RWPE2 (cell line): ENCODE results near the gene CDC42BPB.

ENCODE experiments used
- ATAC-seq: fragments of 200-7000 bp; cut with Tn5 transposase; 3 replicates; pipeline ENCODE4 v1.9.1; 2021; ENCODE audit warnings: low read depth
- DNase-seq: peaks from one replicate; pipeline ENCODE4 v3.0.0-alpha.2; 2020; ENCODE audit warnings: low spot score
- H3K27ac ChIP-seq: fragments of 450-650 bp; 2 replicates; pipeline ENCODE4 v1.5.1; 2017; ENCODE audit warnings: mild to moderate bottlenecking; ENCODE audit not compliant: poor library complexity, severe bottlenecking
- H3K27me3 ChIP-seq: fragments of 250-450 bp; sonication (Bioruptor Pico); 2 replicates; pipeline ENCODE4 v1.5.1; 2021; ENCODE audit warnings: mild to moderate bottlenecking, moderate library complexity; ENCODE audit not compliant: insufficient read depth, poor library complexity, severe bottlenecking
- H3K36me3 ChIP-seq: fragments of 250-450 bp; sonication (Bioruptor Pico); 2 replicates; pipeline ENCODE4 v1.5.1; 2020; ENCODE audit warnings: low read depth, mild to moderate bottlenecking, moderate library complexity
- H3K4me1 ChIP-seq: fragments of 250-450 bp; sonication (Bioruptor Pico); 2 replicates; pipeline ENCODE4 v1.5.1; 2021; ENCODE audit warnings: mild to moderate bottlenecking, moderate library complexity; ENCODE audit not compliant: insufficient read depth, poor library complexity, severe bottlenecking
- H3K4me3 ChIP-seq: fragments of 250-450 bp; sonication (Bioruptor Pico); 2 replicates; pipeline ENCODE4 v1.5.1; 2021; ENCODE audit warnings: mild to moderate bottlenecking, moderate library complexity; ENCODE audit not compliant: severe bottlenecking
- H3K9me3 ChIP-seq: fragments of 250-450 bp; sonication (Bioruptor Pico); 2 replicates; pipeline ENCODE4 v1.5.1; 2021; ENCODE audit warnings: mild to moderate bottlenecking, moderate library complexity; ENCODE audit not compliant: severe bottlenecking
- CTCF ChIP-seq: fragments of 450-650 bp; IDR thresholded peaks from one replicate; pipeline ENCODE4 v1.5.1; 2017; ENCODE audit warnings: mild to moderate bottlenecking, moderate library complexity; ENCODE audit not compliant: poor library complexity, severe bottlenecking

Gene CDC42BPB

GRCh38 chr14:102947321-102948103, 109.8 kb downstream of the CDC42BPB start:
- no peaks in the 10 kb centered on the region for H3K4me1 ChIP-seq
- DNase-seq: peak; percentile 56
- peaks cover 92% of the 10 kb centered on the region for H3K36me3 ChIP-seq
- no peak for TF ChIP-seq CTCF
- no peaks in the 10 kb centered on the region for H3K27me3 ChIP-seq
- H3K27ac ChIP-seq: no peak overlapping the region
- no peaks in the 10 kb centered on the region for H3K9me3 ChIP-seq
- no peak overlapping the region for H3K4me3 ChIP-seq
- ATAC-seq: no peak

- no peak for ATAC-seq
- no peak overlapping the region for H3K27ac ChIP-seq
- no peaks in the 10 kb centered on the region for H3K4me1 ChIP-seq
- peaks cover 88% of the 10 kb centered on the region for H3K36me3 ChIP-seq
- no peaks in the 10 kb centered on the region for H3K27me3 ChIP-seq
- no peak for DNase-seq
- TF ChIP-seq CTCF: no peak
- H3K9me3 ChIP-seq: no peaks in the 10 kb centered on the region
- H3K4me3 ChIP-seq: no peak overlapping the region
Measured at GRCh38 chr14:102945346-102946130, 111.8 kb downstream of the CDC42BPB start.

GRCh38 chr14:102944448-102945330, 112.7 kb downstream of the CDC42BPB start:
- no peak overlapping the region for H3K4me3 ChIP-seq
- TF ChIP-seq CTCF: no peak
- H3K9me3 ChIP-seq: no peaks in the 10 kb centered on the region
- no peak overlapping the region for H3K27ac ChIP-seq
- DNase-seq (peak; percentile 65), ATAC-seq (peak; percentile 4; the same call in 1 of the 3 replicates)
- peaks cover 87% of the 10 kb centered on the region for H3K36me3 ChIP-seq
- no peaks in the 10 kb centered on the region for H3K27me3 ChIP-seq
- H3K4me1 ChIP-seq: no peaks in the 10 kb centered on the region

GRCh38 chr14:102943979-102944378, 113.4 kb downstream of the CDC42BPB start:
- DNase-seq (no peak), ATAC-seq (no peak)
- no peak for TF ChIP-seq CTCF
- peaks cover 84% of the 10 kb centered on the region for H3K36me3 ChIP-seq
- H3K9me3 ChIP-seq: no peaks in the 10 kb centered on the region
- no peak overlapping the region for H3K4me3 ChIP-seq
- no peaks in the 10 kb centered on the region for H3K27me3 ChIP-seq
- no peak overlapping the region for H3K27ac ChIP-seq
- no peaks in the 10 kb centered on the region for H3K4me1 ChIP-seq
